Progenitor cell of endocrine pancreas (in vitro differentiated cells): ENCODE measurements around the gene ARHGAP12. TPM values are rescaled to one million over a fixed set of nuclear protein-coding genes. Genes with fewer than 3 reads are reported as not detected.

ENCODE experiments used
- DNase-seq: peaks from one replicate; pipeline ENCODE4 v3.0.0; 2021; ENCODE audit warnings: low spot score; ENCODE audit not compliant: unreplicated experiment
- H3K27ac Mint-ChIP-seq: 2 replicates; pipeline ENCODE4 v1.8.0; 2021; ENCODE audit warnings: mild to moderate bottlenecking, moderate library complexity, mixed read lengths
- H3K27me3 Mint-ChIP-seq: 2 replicates; pipeline ENCODE4 v1.8.0; 2021; ENCODE audit warnings: mixed read lengths
- H3K36me3 Mint-ChIP-seq: 2 replicates; pipeline ENCODE4 v1.8.0; 2022; ENCODE audit warnings: mixed read lengths; ENCODE audit not compliant: insufficient read depth
- H3K4me1 Mint-ChIP-seq: 2 replicates; pipeline ENCODE4 v1.8.0; 2021; ENCODE audit warnings: low read depth, mixed read lengths
- H3K4me3 Mint-ChIP-seq: 2 replicates; pipeline ENCODE4 v1.8.0; 2021; ENCODE audit warnings: low read depth, mild to moderate bottlenecking, moderate library complexity, mixed read lengths
- H3K9me3 Mint-ChIP-seq: 2 replicates; pipeline ENCODE4 v1.8.0; 2021; ENCODE audit warnings: low read depth, mixed read lengths
- total RNA-seq: library from RNA; stranded (reverse); gene quantifications from 2 replicates; pipeline ENCODE4 v1.2.1, GENCODE V29; 2021
- TF ChIP-seq, protein P1 (sequence below): fragments of 200-600 bp; sonication (generic); IDR thresholded peaks from one replicate; pipeline ENCODE4 v1.5.0; 2021; ENCODE audit warnings: antibody characterized with exemption, mild to moderate bottlenecking; ENCODE audit not compliant: unreplicated experiment

Gene ARHGAP12
- total RNA-seq, 1 donor from 2014 or later = 41.8 TPM

DNA sequence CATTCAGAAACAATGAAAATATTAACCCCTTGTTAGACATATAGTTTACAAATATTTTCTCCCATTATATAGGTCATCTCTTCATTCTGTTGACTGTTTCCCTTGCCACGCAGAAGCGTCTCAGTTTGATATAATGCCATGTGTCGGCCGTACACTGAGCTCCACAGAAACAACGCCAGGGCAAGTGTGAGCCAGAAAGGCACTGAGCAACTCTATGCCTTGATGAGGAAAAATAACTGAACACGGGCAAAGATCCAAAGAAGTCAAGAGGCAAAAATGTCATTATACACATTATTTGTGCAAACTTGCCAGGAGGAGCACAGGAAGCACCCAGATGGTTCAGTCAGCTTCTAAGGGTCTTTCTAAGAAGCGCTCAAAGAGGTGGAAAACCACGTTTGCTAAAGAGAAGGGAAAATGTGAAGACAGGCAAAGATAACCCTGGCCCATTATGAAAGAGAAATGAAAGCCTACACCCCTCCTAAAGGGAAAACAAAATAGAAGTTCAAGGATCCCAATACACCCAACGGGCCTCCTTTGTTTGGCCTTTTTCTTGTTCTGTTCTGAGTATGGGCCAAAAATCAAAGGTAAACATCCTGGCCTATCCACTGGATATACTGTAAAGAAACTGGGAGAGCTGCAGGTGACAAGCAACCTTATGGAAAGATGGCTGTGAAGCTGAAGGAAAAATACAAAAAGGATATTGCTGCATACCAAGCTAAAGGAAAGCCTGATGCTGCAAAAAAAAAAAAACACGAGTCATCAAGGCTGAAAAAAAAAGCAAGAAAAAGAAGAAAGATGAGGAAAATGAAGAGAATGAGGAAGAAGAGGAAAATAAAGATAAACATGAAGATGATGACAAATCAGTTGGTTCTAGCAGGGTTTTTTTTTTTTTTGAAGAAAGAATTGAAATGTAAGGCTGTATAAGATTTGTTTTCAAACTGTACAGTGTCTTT lies 15.5 kb downstream of the ARHGAP12 start:
- Mint-ChIP-seq H3K9me3 (peaks cover 3% of the 10 kb centered on the region), H3K27ac (peak overlapping the region; percentile 49), H3K36me3 (peaks cover 8% of the 10 kb centered on the region), H3K27me3 (no peaks in the 10 kb centered on the region), H3K4me1 (peaks cover 17% of the 10 kb centered on the region), H3K4me3 (no peak overlapping the region)
- DNase-seq = no peak
- TF ChIP-seq, protein P1, sequence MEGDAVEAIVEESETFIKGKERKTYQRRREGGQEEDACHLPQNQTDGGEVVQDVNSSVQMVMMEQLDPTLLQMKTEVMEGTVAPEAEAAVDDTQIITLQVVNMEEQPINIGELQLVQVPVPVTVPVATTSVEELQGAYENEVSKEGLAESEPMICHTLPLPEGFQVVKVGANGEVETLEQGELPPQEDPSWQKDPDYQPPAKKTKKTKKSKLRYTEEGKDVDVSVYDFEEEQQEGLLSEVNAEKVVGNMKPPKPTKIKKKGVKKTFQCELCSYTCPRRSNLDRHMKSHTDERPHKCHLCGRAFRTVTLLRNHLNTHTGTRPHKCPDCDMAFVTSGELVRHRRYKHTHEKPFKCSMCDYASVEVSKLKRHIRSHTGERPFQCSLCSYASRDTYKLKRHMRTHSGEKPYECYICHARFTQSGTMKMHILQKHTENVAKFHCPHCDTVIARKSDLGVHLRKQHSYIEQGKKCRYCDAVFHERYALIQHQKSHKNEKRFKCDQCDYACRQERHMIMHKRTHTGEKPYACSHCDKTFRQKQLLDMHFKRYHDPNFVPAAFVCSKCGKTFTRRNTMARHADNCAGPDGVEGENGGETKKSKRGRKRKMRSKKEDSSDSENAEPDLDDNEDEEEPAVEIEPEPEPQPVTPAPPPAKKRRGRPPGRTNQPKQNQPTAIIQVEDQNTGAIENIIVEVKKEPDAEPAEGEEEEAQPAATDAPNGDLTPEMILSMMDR = no peak

DNA sequence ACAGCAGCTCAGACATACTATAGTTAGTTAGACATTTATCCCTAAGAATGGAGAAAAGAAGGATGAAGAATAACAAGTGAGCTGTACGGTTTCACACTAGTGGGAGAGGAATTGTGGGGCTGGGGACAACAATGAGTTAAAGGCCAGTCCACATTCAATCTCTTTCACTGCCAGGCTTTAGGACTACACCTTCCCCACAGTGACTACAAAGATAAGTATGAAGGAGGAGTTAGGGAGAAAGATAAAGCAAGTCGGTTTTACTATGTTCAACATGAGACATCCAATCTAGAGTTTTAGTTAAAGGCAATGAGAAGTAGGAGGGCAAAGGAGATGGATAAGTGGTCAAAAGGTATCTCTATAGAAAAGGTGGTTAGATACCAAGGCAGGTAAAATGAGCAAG lies 16.3 kb downstream of the ARHGAP12 start:
- peaks cover under 1% of the 10 kb centered on the region for H3K9me3 Mint-ChIP-seq
- H3K36me3 Mint-ChIP-seq = peaks cover 9% of the 10 kb centered on the region
- no peak overlapping the region for H3K27ac Mint-ChIP-seq
- TF ChIP-seq, protein P1 = no peak
- peaks cover 17% of the 10 kb centered on the region for H3K4me1 Mint-ChIP-seq
- H3K27me3 Mint-ChIP-seq = no peaks in the 10 kb centered on the region
- no peak for DNase-seq
- no peak overlapping the region for H3K4me3 Mint-ChIP-seq

DNA sequence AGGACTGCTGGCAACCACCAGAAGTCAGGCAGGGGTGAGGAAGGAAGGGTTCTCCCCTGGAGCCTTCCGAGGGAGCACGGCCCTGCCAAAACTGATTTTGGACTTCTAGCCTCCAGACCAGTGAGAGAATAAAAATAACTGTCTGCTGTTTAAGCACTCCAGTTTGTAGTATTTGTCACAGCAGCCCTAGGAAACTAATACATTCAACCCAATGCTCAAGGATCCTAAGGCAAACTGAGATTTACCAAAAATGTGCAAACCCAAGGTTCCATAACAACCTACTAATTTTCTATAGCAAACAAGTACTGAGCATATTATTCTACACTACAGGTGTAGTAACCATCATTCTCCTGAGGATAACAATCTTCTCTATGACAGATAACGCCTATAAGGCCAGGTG lies 18.6 kb downstream of the ARHGAP12 start:
- Mint-ChIP-seq H3K27ac (no peak overlapping the region), H3K36me3 (peaks cover 17% of the 10 kb centered on the region), H3K9me3 (no peaks in the 10 kb centered on the region), H3K4me1 (peaks cover 17% of the 10 kb centered on the region), H3K4me3 (no peak overlapping the region), H3K27me3 (no peaks in the 10 kb centered on the region)
- TF ChIP-seq, protein P1 = no peak
- no peak for DNase-seq

DNA sequence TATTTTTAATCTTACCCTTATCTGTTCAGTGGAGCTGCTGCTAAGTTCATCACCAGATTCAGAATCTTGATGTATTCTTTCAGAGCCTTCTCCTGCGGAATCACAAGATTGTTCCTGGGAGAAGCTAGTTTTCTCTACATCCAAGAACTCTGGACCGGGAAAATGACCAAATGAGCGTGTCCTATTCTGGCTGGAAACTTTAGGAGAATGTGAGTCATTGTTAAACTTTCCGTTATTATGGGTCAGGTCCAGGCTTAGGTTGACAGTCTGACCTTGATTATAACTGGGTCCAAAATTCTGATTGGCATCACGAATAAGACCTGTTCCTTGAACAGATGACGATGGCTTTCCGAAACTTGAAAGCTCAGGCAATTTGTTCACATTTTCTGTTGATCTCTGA lies 20.5 kb downstream of the ARHGAP12 start:
- Mint-ChIP-seq H3K4me1 (peaks cover 10% of the 10 kb centered on the region), H3K27me3 (no peaks in the 10 kb centered on the region), H3K27ac (no peak overlapping the region), H3K36me3 (peaks cover 18% of the 10 kb centered on the region), H3K4me3 (no peak overlapping the region), H3K9me3 (no peaks in the 10 kb centered on the region)
- DNase-seq = no peak
- TF ChIP-seq, protein P1 = no peak

DNA sequence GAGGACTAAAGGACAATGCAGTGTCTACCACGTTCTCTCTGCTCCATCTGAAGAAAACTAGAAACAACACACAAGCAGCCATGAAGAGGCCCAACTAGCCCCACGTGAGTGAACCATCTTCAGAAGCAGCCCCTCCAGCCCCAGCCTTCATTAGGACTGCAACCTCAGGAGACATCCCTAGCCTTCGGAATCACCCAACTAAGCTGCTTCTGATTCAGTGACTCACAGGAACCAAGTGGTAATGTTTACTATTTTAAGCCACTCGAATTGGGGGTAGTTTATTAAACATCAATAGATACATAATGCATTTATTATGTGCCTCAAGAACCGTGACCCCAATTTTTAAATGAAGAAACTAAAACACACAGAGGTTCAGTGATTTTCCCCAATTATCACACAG lies 22.6 kb downstream of the ARHGAP12 start:
- Mint-ChIP-seq H3K27me3 (no peaks in the 10 kb centered on the region), H3K4me3 (no peak overlapping the region), H3K4me1 (peaks cover 1% of the 10 kb centered on the region), H3K9me3 (no peaks in the 10 kb centered on the region), H3K36me3 (peaks cover 27% of the 10 kb centered on the region), H3K27ac (no peak overlapping the region)
- no peak for DNase-seq
- TF ChIP-seq, protein P1 = no peak
